ENCODE data around the gene CCDC13.

DNA sequence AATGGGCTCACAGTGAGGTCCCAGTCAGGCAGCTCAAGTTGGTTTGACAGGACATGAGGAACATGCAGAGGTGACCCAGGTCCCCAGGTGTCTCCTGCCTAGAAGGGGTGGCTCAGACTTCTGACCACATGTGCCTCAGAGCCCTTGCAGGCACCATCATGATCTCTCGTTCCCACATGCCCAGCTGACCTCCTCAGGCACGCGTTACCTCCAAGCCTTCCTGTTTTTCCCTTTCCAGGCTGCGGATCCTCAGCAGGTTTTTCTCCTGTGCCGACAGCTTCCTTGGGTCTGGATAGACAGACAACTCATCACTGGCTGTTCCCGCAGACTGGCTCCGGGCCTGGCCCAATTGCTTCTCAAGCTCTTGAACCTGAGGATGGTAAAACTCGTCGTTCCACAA lies 30.4 kb downstream of the CCDC13 start:
- TF ChIP-seq SP1 (CRISPR knock-in tag; conservative IDR thresholded peaks at IDR 0.05) (no peak), SMAD3 (CRISPR knock-in tag; IDR thresholded peaks at IDR 0.05; ENCODE audit: borderline replicate concordance) (no peak), CBFB (CRISPR knock-in tag; IDR thresholded peaks at IDR 0.05; ENCODE audit: low read depth) (no peak)
- TF ChIP-seq, protein P1, sequence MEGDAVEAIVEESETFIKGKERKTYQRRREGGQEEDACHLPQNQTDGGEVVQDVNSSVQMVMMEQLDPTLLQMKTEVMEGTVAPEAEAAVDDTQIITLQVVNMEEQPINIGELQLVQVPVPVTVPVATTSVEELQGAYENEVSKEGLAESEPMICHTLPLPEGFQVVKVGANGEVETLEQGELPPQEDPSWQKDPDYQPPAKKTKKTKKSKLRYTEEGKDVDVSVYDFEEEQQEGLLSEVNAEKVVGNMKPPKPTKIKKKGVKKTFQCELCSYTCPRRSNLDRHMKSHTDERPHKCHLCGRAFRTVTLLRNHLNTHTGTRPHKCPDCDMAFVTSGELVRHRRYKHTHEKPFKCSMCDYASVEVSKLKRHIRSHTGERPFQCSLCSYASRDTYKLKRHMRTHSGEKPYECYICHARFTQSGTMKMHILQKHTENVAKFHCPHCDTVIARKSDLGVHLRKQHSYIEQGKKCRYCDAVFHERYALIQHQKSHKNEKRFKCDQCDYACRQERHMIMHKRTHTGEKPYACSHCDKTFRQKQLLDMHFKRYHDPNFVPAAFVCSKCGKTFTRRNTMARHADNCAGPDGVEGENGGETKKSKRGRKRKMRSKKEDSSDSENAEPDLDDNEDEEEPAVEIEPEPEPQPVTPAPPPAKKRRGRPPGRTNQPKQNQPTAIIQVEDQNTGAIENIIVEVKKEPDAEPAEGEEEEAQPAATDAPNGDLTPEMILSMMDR (IDR thresholded peaks at IDR 0.05) = no peak
- TF ChIP-seq, protein P2, sequence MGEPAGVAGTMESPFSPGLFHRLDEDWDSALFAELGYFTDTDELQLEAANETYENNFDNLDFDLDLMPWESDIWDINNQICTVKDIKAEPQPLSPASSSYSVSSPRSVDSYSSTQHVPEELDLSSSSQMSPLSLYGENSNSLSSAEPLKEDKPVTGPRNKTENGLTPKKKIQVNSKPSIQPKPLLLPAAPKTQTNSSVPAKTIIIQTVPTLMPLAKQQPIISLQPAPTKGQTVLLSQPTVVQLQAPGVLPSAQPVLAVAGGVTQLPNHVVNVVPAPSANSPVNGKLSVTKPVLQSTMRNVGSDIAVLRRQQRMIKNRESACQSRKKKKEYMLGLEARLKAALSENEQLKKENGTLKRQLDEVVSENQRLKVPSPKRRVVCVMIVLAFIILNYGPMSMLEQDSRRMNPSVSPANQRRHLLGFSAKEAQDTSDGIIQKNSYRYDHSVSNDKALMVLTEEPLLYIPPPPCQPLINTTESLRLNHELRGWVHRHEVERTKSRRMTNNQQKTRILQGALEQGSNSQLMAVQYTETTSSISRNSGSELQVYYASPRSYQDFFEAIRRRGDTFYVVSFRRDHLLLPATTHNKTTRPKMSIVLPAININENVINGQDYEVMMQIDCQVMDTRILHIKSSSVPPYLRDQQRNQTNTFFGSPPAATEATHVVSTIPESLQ (CRISPR knock-in tag; IDR thresholded peaks at IDR 0.05) = no peak

Measured in WTC11 (cell line).